Thyroid gland (tissue), 4 donors: ENCODE results near the gene TBC1D2.

Source experiments
- POLR2A ChIP-seq, 2 donors: fragments of 450-650 bp; IDR thresholded peaks; one replicate each; pipeline ENCODE4 v1.6.1; 2017; ENCODE audit warnings: antibody characterized with exemption in 2 of 2, mild to moderate bottlenecking in 2 of 2, moderate library complexity in 1 of 2
- TF ChIP-seq, protein P1 (sequence below), 6 experiments: fragments of 200-600 bp in 3 of 6; fragments of 450-650 bp in 3 of 6; sonication (generic) in 3 of 6; IDR thresholded peaks; one replicate each; pipeline ENCODE4 v1.5.1; 2016 to 2019; ENCODE audit warnings: antibody characterized with exemption in 6 of 6, mild to moderate bottlenecking in 2 of 6, inconsistent platforms in 1 of 6, moderate library complexity in 1 of 6

DNA sequence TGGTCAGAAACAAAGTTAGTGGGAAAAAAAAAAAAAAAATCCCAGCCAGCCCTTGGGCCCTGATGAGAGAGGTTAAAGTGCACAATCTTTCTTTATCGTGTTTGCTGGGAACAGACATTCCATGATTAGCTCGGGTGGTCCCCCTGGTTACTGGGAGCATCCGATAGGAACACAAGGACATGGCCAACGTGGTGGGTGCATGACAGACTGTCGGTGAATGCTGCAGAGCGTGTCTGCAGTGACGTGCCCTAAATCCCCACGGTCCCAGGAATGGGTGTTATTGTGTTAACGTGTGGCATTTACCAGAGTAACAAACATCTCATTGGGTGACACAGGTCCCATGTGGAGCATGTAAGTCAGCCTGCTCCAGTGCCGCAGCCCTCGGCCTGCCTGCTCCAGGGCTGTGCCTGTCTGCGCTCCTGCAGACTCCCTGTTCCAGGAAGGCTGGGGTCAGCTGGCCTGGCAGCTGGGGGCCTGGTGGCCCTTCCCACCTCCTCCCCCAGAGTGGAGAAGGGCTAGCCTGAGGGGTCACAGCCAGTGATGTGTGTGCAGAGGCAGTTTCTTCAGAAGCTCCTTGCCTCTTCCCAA, 34.3 kb upstream of the TBC1D2 start:
- TF ChIP-seq POLR2A (IDR thresholded peaks at IDR 0.05): no peak
- TF ChIP-seq, protein P1, sequence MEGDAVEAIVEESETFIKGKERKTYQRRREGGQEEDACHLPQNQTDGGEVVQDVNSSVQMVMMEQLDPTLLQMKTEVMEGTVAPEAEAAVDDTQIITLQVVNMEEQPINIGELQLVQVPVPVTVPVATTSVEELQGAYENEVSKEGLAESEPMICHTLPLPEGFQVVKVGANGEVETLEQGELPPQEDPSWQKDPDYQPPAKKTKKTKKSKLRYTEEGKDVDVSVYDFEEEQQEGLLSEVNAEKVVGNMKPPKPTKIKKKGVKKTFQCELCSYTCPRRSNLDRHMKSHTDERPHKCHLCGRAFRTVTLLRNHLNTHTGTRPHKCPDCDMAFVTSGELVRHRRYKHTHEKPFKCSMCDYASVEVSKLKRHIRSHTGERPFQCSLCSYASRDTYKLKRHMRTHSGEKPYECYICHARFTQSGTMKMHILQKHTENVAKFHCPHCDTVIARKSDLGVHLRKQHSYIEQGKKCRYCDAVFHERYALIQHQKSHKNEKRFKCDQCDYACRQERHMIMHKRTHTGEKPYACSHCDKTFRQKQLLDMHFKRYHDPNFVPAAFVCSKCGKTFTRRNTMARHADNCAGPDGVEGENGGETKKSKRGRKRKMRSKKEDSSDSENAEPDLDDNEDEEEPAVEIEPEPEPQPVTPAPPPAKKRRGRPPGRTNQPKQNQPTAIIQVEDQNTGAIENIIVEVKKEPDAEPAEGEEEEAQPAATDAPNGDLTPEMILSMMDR (IDR thresholded peaks at IDR 0.05): no peak
